Ramos (cell line): ENCODE measurements around the gene CYP3A7.
"Not testable (repeated sequence)": the region's sequence is repeated elsewhere in the genome, so short reads cannot be mapped to it uniquely, and the experiment has no call there.

Source experiments
- in situ Hi-C: fragments of 300-500 bp; cut with MboI; formaldehyde crosslinking; loops from one replicate; pipeline ENCODE4 v1.14.3; 2022; ENCODE audit warnings: low sequenced_read_pairs; ENCODE audit not compliant: unreplicated experiment

Gene CYP3A7

GRCh38 chr7:99674995-99675742, 59.8 kb downstream of the CYP3A7 start:
- in situ Hi-C loops, result no loop called here

- in situ Hi-C loops, result no loop called here
These were observed 62.4 kb downstream of the CYP3A7 start for GRCh38 chr7:99672573-99672972.

GRCh38 chr7:99669782-99670181, 65.2 kb downstream of the CYP3A7 start:
- in situ Hi-C loops, result no loop called here

- in situ Hi-C loops, result no loop called here
These were observed 66.5 kb downstream of the CYP3A7 start for GRCh38 chr7:99668541-99668940.

- in situ Hi-C loops, result no loop called here
These were observed 67.8 kb downstream of the CYP3A7 start for GRCh38 chr7:99667179-99667578.

GRCh38 chr7:99666013-99666395, 69.0 kb downstream of the CYP3A7 start:
- in situ Hi-C loops, result no loop called here

GRCh38 chr7:99665312-99666012, 69.5 kb downstream of the CYP3A7 start:
- in situ Hi-C loops, result no loop called here

GRCh38 chr7:99657879-99658278, 77.1 kb downstream of the CYP3A7 start:
- in situ Hi-C loops, result not testable (repeated sequence)
